ENCODE measurements around the gene C20orf96. TPM values are rescaled to one million over a fixed set of nuclear protein-coding genes. Genes with fewer than 3 reads are reported as not detected.

Gene C20orf96
- total and polyA plus RNA-seq, 12 donors: 2.7 to 20.2 (median 6.3) TPM

DNA sequence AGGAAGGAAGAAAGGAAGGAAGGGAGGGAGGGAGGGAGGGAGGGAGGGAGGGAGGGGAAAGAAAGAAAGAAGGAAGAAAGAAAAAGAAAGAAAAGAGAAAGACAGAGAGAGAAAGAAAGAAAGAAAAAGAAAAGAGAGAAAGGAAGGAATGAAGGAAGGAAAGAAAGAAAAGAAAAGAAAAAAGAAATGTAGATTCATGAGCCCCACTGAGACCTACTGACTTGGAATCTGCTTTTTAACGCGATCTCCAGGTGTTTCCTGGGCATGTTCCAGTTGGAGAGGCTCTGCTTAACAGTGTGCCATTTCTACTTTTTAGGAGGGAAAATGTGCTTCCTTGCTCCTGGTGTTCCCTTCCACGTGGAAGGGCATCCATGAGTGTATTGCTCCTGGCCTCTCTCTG is 16.7 kb downstream of the C20orf96 start:
- H3K36me3 ChIP-seq (replicated peaks in 1 of 2): no peaks in the 10 kb centered on the region
- intact Hi-C loops (cut with DNase I): no loop called here
- DNase-seq: no peak
- no peaks in the 10 kb centered on the region for H3K27me3 ChIP-seq
- TF ChIP-seq, protein P1, sequence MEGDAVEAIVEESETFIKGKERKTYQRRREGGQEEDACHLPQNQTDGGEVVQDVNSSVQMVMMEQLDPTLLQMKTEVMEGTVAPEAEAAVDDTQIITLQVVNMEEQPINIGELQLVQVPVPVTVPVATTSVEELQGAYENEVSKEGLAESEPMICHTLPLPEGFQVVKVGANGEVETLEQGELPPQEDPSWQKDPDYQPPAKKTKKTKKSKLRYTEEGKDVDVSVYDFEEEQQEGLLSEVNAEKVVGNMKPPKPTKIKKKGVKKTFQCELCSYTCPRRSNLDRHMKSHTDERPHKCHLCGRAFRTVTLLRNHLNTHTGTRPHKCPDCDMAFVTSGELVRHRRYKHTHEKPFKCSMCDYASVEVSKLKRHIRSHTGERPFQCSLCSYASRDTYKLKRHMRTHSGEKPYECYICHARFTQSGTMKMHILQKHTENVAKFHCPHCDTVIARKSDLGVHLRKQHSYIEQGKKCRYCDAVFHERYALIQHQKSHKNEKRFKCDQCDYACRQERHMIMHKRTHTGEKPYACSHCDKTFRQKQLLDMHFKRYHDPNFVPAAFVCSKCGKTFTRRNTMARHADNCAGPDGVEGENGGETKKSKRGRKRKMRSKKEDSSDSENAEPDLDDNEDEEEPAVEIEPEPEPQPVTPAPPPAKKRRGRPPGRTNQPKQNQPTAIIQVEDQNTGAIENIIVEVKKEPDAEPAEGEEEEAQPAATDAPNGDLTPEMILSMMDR (IDR thresholded peaks at IDR 0.05): no peak
- TF ChIP-seq POLR2A (IDR thresholded peaks at IDR 0.05): no peak
- no peaks in the 10 kb centered on the region for H3K9me3 ChIP-seq (replicated peaks in 1 of 3)
- WGBS, 4 donors: 58 to 77% (median 75%) methylated on average over 3 of the region's 3 CpGs
- H3K27ac ChIP-seq: no peak overlapping the region
- no peaks in the 10 kb centered on the region for H3K4me1 ChIP-seq (replicated peaks in 1 of 2)
- H3K4me3 ChIP-seq: no peak overlapping the region

DNA sequence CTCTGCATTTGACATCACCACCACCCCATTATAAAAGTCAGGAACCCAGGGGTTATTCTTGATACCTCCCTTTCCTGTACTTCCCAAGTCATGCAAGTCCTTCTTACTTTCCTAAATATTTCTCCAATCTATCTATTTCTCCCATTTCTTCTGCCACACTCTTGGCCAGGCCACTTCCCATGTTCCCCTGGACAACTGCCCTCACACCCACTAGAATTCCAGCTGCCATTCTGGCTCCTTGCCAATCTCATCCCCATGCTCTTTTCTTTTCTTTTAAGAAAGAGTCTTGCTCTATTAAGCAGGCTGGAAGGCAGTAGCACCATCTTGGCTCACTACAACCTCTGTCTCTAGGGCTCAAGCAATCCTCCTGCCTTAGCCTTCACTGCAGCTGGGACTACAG is 17.8 kb downstream of the C20orf96 start:
- TF ChIP-seq, protein P1 (IDR thresholded peaks at IDR 0.05): no peak
- no peak for TF ChIP-seq POLR2A (IDR thresholded peaks at IDR 0.05)
- DNase-seq: no peak
- no peaks in the 10 kb centered on the region for H3K36me3 ChIP-seq (replicated peaks in 1 of 2)
- H3K4me1 ChIP-seq (replicated peaks in 1 of 2): no peaks in the 10 kb centered on the region
- H3K27me3 ChIP-seq: no peaks in the 10 kb centered on the region
- H3K9me3 ChIP-seq (replicated peaks in 1 of 3): no peaks in the 10 kb centered on the region
- H3K4me3 ChIP-seq: no peak overlapping the region
- intact Hi-C loops (cut with DNase I): no loop called here
- no peak overlapping the region for H3K27ac ChIP-seq

DNA sequence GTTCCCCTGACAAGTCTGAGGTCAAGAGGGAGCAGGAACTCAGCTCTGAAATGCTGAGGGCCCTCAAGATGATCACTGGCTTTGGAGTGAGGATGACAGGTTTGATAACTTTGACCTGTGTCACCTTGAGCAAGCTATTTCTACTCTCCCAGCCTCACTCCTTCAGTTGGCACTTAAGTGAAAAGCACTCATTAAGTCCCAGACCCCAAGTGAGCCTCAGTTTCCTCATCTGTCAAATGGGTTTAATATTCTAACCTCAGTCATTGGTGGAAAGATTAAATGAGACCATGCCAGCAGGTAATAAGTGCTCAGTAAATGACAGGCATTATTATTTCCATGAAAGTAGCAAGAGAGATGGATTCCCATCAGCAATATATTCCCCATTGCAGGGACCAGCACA is 19.0 kb downstream of the C20orf96 start:
- no peak overlapping the region for H3K27ac ChIP-seq
- no peaks in the 10 kb centered on the region for H3K9me3 ChIP-seq (replicated peaks in 1 of 3)
- TF ChIP-seq, protein P1 (IDR thresholded peaks at IDR 0.05): no peak
- TF ChIP-seq POLR2A (IDR thresholded peaks at IDR 0.05): no peak
- intact Hi-C loops (cut with DNase I): no loop called here
- no peak overlapping the region for H3K4me3 ChIP-seq
- no peaks in the 10 kb centered on the region for H3K36me3 ChIP-seq (replicated peaks in 1 of 2)
- peaks cover 0 to 8% of the 10 kb centered on the region in 2 donors for H3K4me1 ChIP-seq (replicated peaks in 1 of 2)
- DNase-seq: no peak
- no peaks in the 10 kb centered on the region for H3K27me3 ChIP-seq

DNA sequence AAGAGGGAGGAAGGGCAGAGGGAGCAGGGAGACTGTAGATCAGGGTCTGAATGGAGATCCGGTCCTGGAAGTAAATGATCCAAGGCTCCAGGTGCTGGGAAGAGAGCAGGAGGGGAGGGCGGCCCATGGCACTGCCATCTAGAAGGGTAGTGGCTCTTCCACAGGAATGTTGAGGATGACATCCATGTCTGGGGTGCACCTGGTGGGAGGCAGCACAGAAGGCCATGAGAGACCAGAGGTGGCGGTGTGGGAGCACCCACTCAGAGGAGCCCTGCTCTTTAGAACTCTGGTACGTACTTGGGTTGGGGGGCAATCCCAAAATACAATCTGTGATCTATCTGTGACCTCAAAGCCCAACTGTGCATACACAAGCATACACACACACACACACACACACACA is 19.5 kb downstream of the C20orf96 start:
- TF ChIP-seq POLR2A (IDR thresholded peaks at IDR 0.05): no peak
- TF ChIP-seq, protein P1 (IDR thresholded peaks at IDR 0.05): no peak
- Histone ChIP-seq H3K4me3 (no peak overlapping the region), H3K4me1 (replicated peaks in 1 of 2) (peaks cover 0 to 10% of the 10 kb centered on the region in 2 donors), H3K9me3 (replicated peaks in 1 of 3) (no peaks in the 10 kb centered on the region), H3K36me3 (replicated peaks in 1 of 2) (no peaks in the 10 kb centered on the region), H3K27ac (no peak overlapping the region), H3K27me3 (no peaks in the 10 kb centered on the region)
- WGBS, 4 donors: 86 to 98% (median 90%) methylated on average over 4 of the region's 4 CpGs
- intact Hi-C loops (cut with DNase I): no loop called here
- no peak for DNase-seq

Data from adrenal gland (tissue), 12 donors.